ENCODE results near the gene PARD3. TPM values are rescaled to one million over a fixed set of nuclear protein-coding genes. Genes with fewer than 3 reads are reported as not detected.
"Not testable (repeated sequence)": the region's sequence is repeated elsewhere in the genome, so short reads cannot be mapped to it uniquely, and the experiment has no call there.

PARD3 gene
- total and polyA plus RNA-seq, 4 experiments from 2014 or later: 0.13 to 0.25 TPM; not detected in 2

DNA sequence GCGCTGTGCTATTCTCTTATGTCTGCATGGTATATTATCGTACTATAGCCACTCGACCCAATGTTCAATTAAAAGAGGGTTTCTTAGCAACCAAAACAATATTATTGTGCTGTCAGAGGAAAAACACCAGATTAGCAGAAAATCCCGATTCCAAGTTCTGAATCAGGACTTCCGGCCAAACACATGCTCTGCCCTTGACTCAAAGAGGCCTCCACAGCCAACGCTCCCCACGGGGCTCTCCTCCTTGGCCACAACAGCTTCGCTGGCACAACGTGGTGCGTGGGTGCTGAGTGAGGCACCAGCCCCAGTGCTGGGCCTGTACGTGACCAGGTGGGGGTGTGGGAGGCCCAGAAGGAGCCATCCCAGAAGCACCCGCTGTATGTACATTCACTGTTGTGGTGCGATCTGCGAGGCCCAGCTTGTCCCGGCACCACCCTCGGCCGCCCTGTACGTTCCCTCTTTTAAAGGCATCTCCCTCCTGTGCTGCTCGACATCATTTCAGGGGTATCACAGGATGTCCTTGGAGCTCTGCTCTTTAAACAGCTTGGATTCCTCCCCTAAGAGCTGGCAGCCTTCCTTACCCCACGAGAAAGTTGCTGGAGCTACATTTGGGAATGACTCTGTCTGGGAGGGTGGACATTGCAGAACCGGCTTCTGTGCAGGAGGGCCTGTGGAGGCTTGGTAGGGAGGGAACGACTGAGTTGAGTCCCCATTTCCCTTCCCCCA lies 736.2 kb downstream of the PARD3 start:
- Mint-ChIP-seq H3K27me3 (peaks cover 0 to 1% of the 10 kb centered on the region in 2 donors), H3K4me3 (no peak overlapping the region), H3K27ac (no peak overlapping the region), H3K36me3 (no peaks in the 10 kb centered on the region), H3K9me3 (peaks cover 3 to 17% (median 6%) of the 10 kb centered on the region in 8 donors), H3K4me1 (no peaks in the 10 kb centered on the region)
- Histone ChIP-seq H3K4me1 (ENCODE audit: insufficient read depth, low read length) (no peaks in the 10 kb centered on the region), H3K36me3 (ENCODE audit: insufficient read depth, low read length) (no peaks in the 10 kb centered on the region), H3K27me3 (ENCODE audit: insufficient read depth, low read length) (no peaks in the 10 kb centered on the region), H3K4me3 (ENCODE audit: low read length in 2 of 2) (no peak overlapping the region), H3K27ac (ENCODE audit: low read depth, low read length) (no peak overlapping the region), H3K9me3 (ENCODE audit: control insufficient read depth in 1 of 2, low read length in 2 of 2) (no peaks in the 10 kb centered on the region)
- ChIA-PET POLR2A (ENCODE audit: partially characterized antibody) (no interaction called here), CTCF (ENCODE audit: partially characterized antibody) (no interaction called here)
- intact Hi-C loops (cut with micrococcal nuclease): no loop called here
- DNase-seq: no peak

GRCh38 chr10:34078017-34078744 lies 736.9 kb downstream of the PARD3 start:
- intact Hi-C loops (cut with micrococcal nuclease): no loop called here

GRCh38 chr10:34076443-34076842 lies 738.7 kb downstream of the PARD3 start:
- CTCF ChIA-PET (ENCODE audit: partially characterized antibody): no interaction called here
- H3K4me3 ChIP-seq (ENCODE audit: low read length in 2 of 2): no peak overlapping the region
- Mint-ChIP-seq H3K9me3 (peaks cover 0 to 19% (median 3%) of the 10 kb centered on the region in 8 donors), H3K27me3 (peaks cover 0 to 1% of the 10 kb centered on the region in 2 donors), H3K36me3 (no peaks in the 10 kb centered on the region), H3K4me3 (no peak overlapping the region), H3K27ac (no peak overlapping the region), H3K4me1 (no peaks in the 10 kb centered on the region)
- no peaks in the 10 kb centered on the region for H3K36me3 ChIP-seq (ENCODE audit: insufficient read depth, low read length)
- POLR2A ChIA-PET (ENCODE audit: partially characterized antibody): no interaction called here
- no peak for DNase-seq
- intact Hi-C loops (cut with micrococcal nuclease): no loop called here
- no peak overlapping the region for H3K27ac ChIP-seq (ENCODE audit: low read depth, low read length)
- no peaks in the 10 kb centered on the region for H3K27me3 ChIP-seq (ENCODE audit: insufficient read depth, low read length)
- no peaks in the 10 kb centered on the region for H3K9me3 ChIP-seq (ENCODE audit: control insufficient read depth in 1 of 2, low read length in 2 of 2)
- H3K4me1 ChIP-seq (ENCODE audit: insufficient read depth, low read length): no peaks in the 10 kb centered on the region

More at GRCh38 chr10:34078017-34078744, 736.9 kb downstream of the PARD3 start:
- Histone ChIP-seq H3K27ac (ENCODE audit: low read depth, low read length) (no peak overlapping the region), H3K9me3 (ENCODE audit: control insufficient read depth in 1 of 2, low read length in 2 of 2) (no peaks in the 10 kb centered on the region), H3K27me3 (ENCODE audit: insufficient read depth, low read length) (no peaks in the 10 kb centered on the region), H3K4me1 (ENCODE audit: insufficient read depth, low read length) (no peaks in the 10 kb centered on the region), H3K36me3 (ENCODE audit: insufficient read depth, low read length) (no peaks in the 10 kb centered on the region), H3K4me3 (ENCODE audit: low read length in 2 of 2) (no peak overlapping the region)
- DNase-seq: no peak
- ChIA-PET POLR2A (ENCODE audit: partially characterized antibody) (no interaction called here), CTCF (ENCODE audit: partially characterized antibody) (no interaction called here)
- H3K36me3 Mint-ChIP-seq: no peaks in the 10 kb centered on the region
- no peak overlapping the region for H3K4me3 Mint-ChIP-seq
- H3K27me3 Mint-ChIP-seq: peaks cover 0 to 1% of the 10 kb centered on the region in 2 donors
- H3K9me3 Mint-ChIP-seq: peaks cover 0 to 13% (median 3%) of the 10 kb centered on the region in 8 donors
- H3K4me1 Mint-ChIP-seq: no peaks in the 10 kb centered on the region
- H3K27ac Mint-ChIP-seq: no peak overlapping the region

GRCh38 chr10:34075254-34075926 lies 739.7 kb downstream of the PARD3 start:
- ChIA-PET CTCF (ENCODE audit: partially characterized antibody) (no interaction called here), POLR2A (ENCODE audit: partially characterized antibody) (no interaction called here)
- no peaks in the 10 kb centered on the region for H3K4me1 Mint-ChIP-seq
- no peak for DNase-seq
- no peaks in the 10 kb centered on the region for H3K36me3 Mint-ChIP-seq
- H3K9me3 ChIP-seq (ENCODE audit: control insufficient read depth in 1 of 2, low read length in 2 of 2): no peaks in the 10 kb centered on the region
- no peak overlapping the region for H3K27ac Mint-ChIP-seq
- H3K36me3 ChIP-seq (ENCODE audit: insufficient read depth, low read length): no peaks in the 10 kb centered on the region
- no peaks in the 10 kb centered on the region for H3K27me3 ChIP-seq (ENCODE audit: insufficient read depth, low read length)
- intact Hi-C loops (cut with micrococcal nuclease): no loop called here
- H3K4me1 ChIP-seq (ENCODE audit: insufficient read depth, low read length): no peaks in the 10 kb centered on the region
- H3K4me3 ChIP-seq (ENCODE audit: low read length in 2 of 2): no peak overlapping the region
- H3K27ac ChIP-seq (ENCODE audit: low read depth, low read length): no peak overlapping the region
- H3K9me3 Mint-ChIP-seq: peaks cover 0 to 19% (median 3%) of the 10 kb centered on the region in 8 donors
- H3K4me3 Mint-ChIP-seq: no peak overlapping the region
- H3K27me3 Mint-ChIP-seq: no peaks in the 10 kb centered on the region

DNA sequence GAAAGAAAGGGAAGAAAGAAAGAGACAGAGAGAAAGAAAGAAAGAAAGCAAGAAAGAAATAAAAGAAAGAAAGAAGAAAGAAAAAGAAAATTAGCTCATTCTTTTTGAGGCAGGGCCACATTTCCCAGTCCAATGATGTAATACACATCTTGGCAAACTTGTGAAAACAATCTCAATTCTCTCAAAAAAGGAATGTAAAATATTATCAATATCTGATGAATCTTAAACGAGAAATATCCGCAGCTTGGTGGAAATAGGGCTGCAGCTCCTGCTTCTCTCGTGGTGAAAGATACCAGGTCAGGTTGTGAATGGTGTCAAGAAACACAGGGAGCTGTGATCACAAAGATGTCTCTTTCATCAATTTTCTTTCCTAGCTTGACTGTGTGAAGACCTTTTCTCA lies 741.0 kb downstream of the PARD3 start:
- CTCF ChIA-PET (ENCODE audit: partially characterized antibody): no interaction called here
- no peak for DNase-seq
- Histone ChIP-seq H3K27ac (ENCODE audit: low read depth, low read length) (no peak overlapping the region), H3K36me3 (ENCODE audit: insufficient read depth, low read length) (no peaks in the 10 kb centered on the region), H3K27me3 (ENCODE audit: insufficient read depth, low read length) (no peaks in the 10 kb centered on the region), H3K4me1 (ENCODE audit: insufficient read depth, low read length) (no peaks in the 10 kb centered on the region), H3K9me3 (ENCODE audit: control insufficient read depth in 1 of 2, low read length in 2 of 2) (no peaks in the 10 kb centered on the region), H3K4me3 (ENCODE audit: low read length in 2 of 2) (no peak overlapping the region)
- Mint-ChIP-seq H3K36me3 (no peaks in the 10 kb centered on the region), H3K4me3 (no peak overlapping the region), H3K27me3 (peaks cover 0 to 5% of the 10 kb centered on the region in 2 donors), H3K27ac (no peak overlapping the region), H3K4me1 (no peaks in the 10 kb centered on the region), H3K9me3 (peaks cover 0 to 19% (median 3%) of the 10 kb centered on the region in 8 donors)
- POLR2A ChIA-PET (ENCODE audit: partially characterized antibody): no interaction called here
- intact Hi-C loops (cut with micrococcal nuclease): no loop called here

- H3K27me3 Mint-ChIP-seq: peaks cover 1 to 11% of the 10 kb centered on the region in 2 donors
- H3K27me3 ChIP-seq (ENCODE audit: insufficient read depth, low read length); H3K27ac ChIP-seq (ENCODE audit: low read depth, low read length); H3K27ac Mint-ChIP-seq; H3K4me1 ChIP-seq (ENCODE audit: insufficient read depth, low read length); H3K4me3 Mint-ChIP-seq; H3K36me3 ChIP-seq (ENCODE audit: insufficient read depth, low read length); H3K4me1 Mint-ChIP-seq; intact Hi-C loops (cut with micrococcal nuclease); H3K9me3 ChIP-seq (ENCODE audit: control insufficient read depth in 1 of 2, low read length in 2 of 2); H3K4me3 ChIP-seq (ENCODE audit: low read length in 2 of 2); POLR2A ChIA-PET (ENCODE audit: partially characterized antibody); H3K36me3 Mint-ChIP-seq; CTCF ChIA-PET (ENCODE audit: partially characterized antibody); DNase-seq: not testable (repeated sequence)
- H3K9me3 Mint-ChIP-seq: peaks cover 2 to 40% (median 13%) of the 10 kb centered on the region in 8 donors
These were observed 747.4 kb downstream of the PARD3 start for GRCh38 chr10:34067741-34068140.

- Mint-ChIP-seq H3K27ac (no peak overlapping the region), H3K9me3 (peaks cover 2 to 38% (median 16%) of the 10 kb centered on the region in 8 donors), H3K36me3 (peaks cover 0 to 1% of the 10 kb centered on the region in 2 donors), H3K4me3 (no peak overlapping the region), H3K27me3 (peaks cover 1 to 3% of the 10 kb centered on the region in 2 donors), H3K4me1 (no peaks in the 10 kb centered on the region)
- POLR2A ChIA-PET (ENCODE audit: partially characterized antibody): no interaction called here
- Histone ChIP-seq H3K36me3 (ENCODE audit: insufficient read depth, low read length) (no peaks in the 10 kb centered on the region), H3K4me3 (ENCODE audit: low read length in 2 of 2) (no peak overlapping the region), H3K4me1 (ENCODE audit: insufficient read depth, low read length) (no peaks in the 10 kb centered on the region), H3K9me3 (ENCODE audit: control insufficient read depth in 1 of 2, low read length in 2 of 2) (no peaks in the 10 kb centered on the region), H3K27me3 (ENCODE audit: insufficient read depth, low read length) (no peaks in the 10 kb centered on the region), H3K27ac (ENCODE audit: low read depth, low read length) (no peak overlapping the region)
- intact Hi-C loops (cut with micrococcal nuclease): no loop called here
- no peak for DNase-seq
- CTCF ChIA-PET (ENCODE audit: partially characterized antibody): no interaction called here
These were observed 751.5 kb downstream of the PARD3 start for GRCh38 chr10:34063592-34063991.

Data from CD4-positive, alpha-beta memory T cell (primary cell).